ENCODE measurements around the gene AKT2.

Gene AKT2

GRCh38 chr19:40247178-40247577, 38.0 kb downstream of the AKT2 start:
- Histone ChIP-seq H4K20me1 (peaks cover 99% of the 10 kb centered on the region), H3K9ac (no peak overlapping the region), H3K4me3 (no peak overlapping the region), H3K36me3 (peaks cover 98% of the 10 kb centered on the region), H3K27ac (peak overlapping the region; percentile 22; the same call in 1 of the 2 replicates), H3K4me1 (no peaks in the 10 kb centered on the region; the same call in 1 of the 2 replicates), H3K9me3 (no peaks in the 10 kb centered on the region), H3K4me2 (no peak overlapping the region), H3K27me3 (no peaks in the 10 kb centered on the region)
- no peak for TF ChIP-seq Cebpa-rat (IDR thresholded peaks at IDR 0.05)

- Histone ChIP-seq H3K9me3 (no peaks in the 10 kb centered on the region), H3K27ac (no peak overlapping the region), H3K4me2 (no peak overlapping the region), H3K4me1 (no peaks in the 10 kb centered on the region; the same call in 1 of the 2 replicates), H3K9ac (no peak overlapping the region), H3K36me3 (peaks cover 98% of the 10 kb centered on the region), H3K27me3 (no peaks in the 10 kb centered on the region), H3K4me3 (no peak overlapping the region), H4K20me1 (peaks cover 99% of the 10 kb centered on the region)
- TF ChIP-seq Cebpa-rat (IDR thresholded peaks at IDR 0.05), result no peak
These were observed 38.7 kb downstream of the AKT2 start for GRCh38 chr19:40246292-40247073.

GRCh38 chr19:40245506-40246128, 39.5 kb downstream of the AKT2 start:
- H3K27me3 ChIP-seq, result no peaks in the 10 kb centered on the region
- no peak overlapping the region for H3K9ac ChIP-seq

GRCh38 chr19:40244579-40245317, 40.4 kb downstream of the AKT2 start:
- H3K4me2 ChIP-seq, result no peak overlapping the region
- H3K27ac ChIP-seq, result no peak overlapping the region
- no peaks in the 10 kb centered on the region; the same call in 1 of the 2 replicates for H3K4me1 ChIP-seq
- no peak overlapping the region for H3K4me3 ChIP-seq
- H3K9ac ChIP-seq, result no peak overlapping the region
- no peaks in the 10 kb centered on the region for H3K9me3 ChIP-seq
- no peak for TF ChIP-seq Cebpa-rat (IDR thresholded peaks at IDR 0.05)
- no peaks in the 10 kb centered on the region for H3K27me3 ChIP-seq
- peaks cover 98% of the 10 kb centered on the region for H3K36me3 ChIP-seq
- peaks cover 94% of the 10 kb centered on the region for H4K20me1 ChIP-seq

More at GRCh38 chr19:40245506-40246128, 39.5 kb downstream of the AKT2 start:
- TF ChIP-seq Cebpa-rat (IDR thresholded peaks at IDR 0.05), result no peak
- Histone ChIP-seq H4K20me1 (peaks cover 94% of the 10 kb centered on the region), H3K4me1 (no peaks in the 10 kb centered on the region; the same call in 1 of the 2 replicates), H3K36me3 (peaks cover 98% of the 10 kb centered on the region), H3K4me2 (no peak overlapping the region), H3K27ac (no peak overlapping the region), H3K9me3 (no peaks in the 10 kb centered on the region), H3K4me3 (no peak overlapping the region)

GRCh38 chr19:40243181-40243580, 42.0 kb downstream of the AKT2 start:
- H3K27me3 ChIP-seq, result no peaks in the 10 kb centered on the region
- no peak overlapping the region for H3K4me2 ChIP-seq
- H3K27ac ChIP-seq, result no peak overlapping the region
- peaks cover 100% of the 10 kb centered on the region for H3K36me3 ChIP-seq
- no peak for TF ChIP-seq Cebpa-rat (IDR thresholded peaks at IDR 0.05)
- H3K9me3 ChIP-seq, result no peaks in the 10 kb centered on the region
- no peaks in the 10 kb centered on the region; the same call in 1 of the 2 replicates for H3K4me1 ChIP-seq
- no peak overlapping the region for H3K4me3 ChIP-seq
- no peak overlapping the region for H3K9ac ChIP-seq
- H4K20me1 ChIP-seq, result peaks cover 94% of the 10 kb centered on the region

GRCh38 chr19:40242480-40242879, 42.7 kb downstream of the AKT2 start:
- no peak for TF ChIP-seq Cebpa-rat (IDR thresholded peaks at IDR 0.05)
- Histone ChIP-seq H3K9me3 (no peaks in the 10 kb centered on the region), H3K27ac (peak overlapping the region; percentile 22; the same call in 1 of the 2 replicates), H3K36me3 (peaks cover 100% of the 10 kb centered on the region), H3K27me3 (no peaks in the 10 kb centered on the region), H3K4me2 (no peak overlapping the region), H4K20me1 (peaks cover 93% of the 10 kb centered on the region), H3K4me3 (no peak overlapping the region), H3K9ac (no peak overlapping the region; the same call in 1 of the 2 replicates), H3K4me1 (no peaks in the 10 kb centered on the region; the same call in 1 of the 2 replicates)

- Histone ChIP-seq H3K27ac (peak overlapping the region; percentile 22; the same call in 1 of the 2 replicates), H3K4me2 (no peak overlapping the region), H4K20me1 (peaks cover 88% of the 10 kb centered on the region), H3K9ac (no peak overlapping the region), H3K4me3 (no peak overlapping the region), H3K4me1 (no peaks in the 10 kb centered on the region; the same call in 1 of the 2 replicates), H3K27me3 (no peaks in the 10 kb centered on the region), H3K36me3 (peaks cover 100% of the 10 kb centered on the region), H3K9me3 (no peaks in the 10 kb centered on the region)
- no peak for TF ChIP-seq Cebpa-rat (IDR thresholded peaks at IDR 0.05)
These were observed 43.2 kb downstream of the AKT2 start for GRCh38 chr19:40241809-40242384.

- peaks cover 100% of the 10 kb centered on the region for H3K36me3 ChIP-seq
- H3K9me3 ChIP-seq, result no peaks in the 10 kb centered on the region
- no peak overlapping the region for H3K4me2 ChIP-seq
- no peak overlapping the region for H3K9ac ChIP-seq
- no peak overlapping the region for H3K27ac ChIP-seq
- no peaks in the 10 kb centered on the region for H3K27me3 ChIP-seq
- H4K20me1 ChIP-seq, result peaks cover 84% of the 10 kb centered on the region
- H3K4me1 ChIP-seq, result peaks cover under 1% of the 10 kb centered on the region; the same call in 1 of the 2 replicates
- no peak for TF ChIP-seq Cebpa-rat (IDR thresholded peaks at IDR 0.05)
- no peak overlapping the region for H3K4me3 ChIP-seq
These were observed 43.9 kb downstream of the AKT2 start for GRCh38 chr19:40241125-40241808.

- no peak overlapping the region for H3K4me3 ChIP-seq
- H3K9me3 ChIP-seq, result no peaks in the 10 kb centered on the region
- H3K4me2 ChIP-seq, result no peak overlapping the region
- TF ChIP-seq Cebpa-rat (IDR thresholded peaks at IDR 0.05), result no peak
- H3K27ac ChIP-seq, result no peak overlapping the region
- H3K36me3 ChIP-seq, result peaks cover 100% of the 10 kb centered on the region
- H3K9ac ChIP-seq, result no peak overlapping the region
- peaks cover 10% of the 10 kb centered on the region for H3K4me1 ChIP-seq
- no peaks in the 10 kb centered on the region for H3K27me3 ChIP-seq
- H4K20me1 ChIP-seq, result peaks cover 84% of the 10 kb centered on the region
These were observed 44.8 kb downstream of the AKT2 start for GRCh38 chr19:40240332-40240731.

Data from BLaER1 (cell line).